Mammary epithelial cell (primary cell): Measurements from ENCODE around the gene CPA1.

Source experiments
- CTCF ChIP-seq, 2 donors: IDR thresholded peaks in 1 of 2; conservative IDR thresholded peaks in 1 of 2; 2 replicates each; pipeline ENCODE4 v1.5.1; 2011 to 2012; ENCODE audit warnings: inconsistent platforms in 2 of 2, low read length in 2 of 2, mild to moderate bottlenecking in 2 of 2, control low read depth in 1 of 2, low read depth in 1 of 2; ENCODE audit not compliant: insufficient read depth in 1 of 2; ENCODE audit errors: extremely low read depth in 1 of 2
- EZH2 ChIP-seq: IDR thresholded peaks from 2 replicates; pipeline ENCODE4 v1.6.1; 2012; ENCODE audit warnings: low read length, inconsistent platforms, borderline replicate concordance

DNA sequence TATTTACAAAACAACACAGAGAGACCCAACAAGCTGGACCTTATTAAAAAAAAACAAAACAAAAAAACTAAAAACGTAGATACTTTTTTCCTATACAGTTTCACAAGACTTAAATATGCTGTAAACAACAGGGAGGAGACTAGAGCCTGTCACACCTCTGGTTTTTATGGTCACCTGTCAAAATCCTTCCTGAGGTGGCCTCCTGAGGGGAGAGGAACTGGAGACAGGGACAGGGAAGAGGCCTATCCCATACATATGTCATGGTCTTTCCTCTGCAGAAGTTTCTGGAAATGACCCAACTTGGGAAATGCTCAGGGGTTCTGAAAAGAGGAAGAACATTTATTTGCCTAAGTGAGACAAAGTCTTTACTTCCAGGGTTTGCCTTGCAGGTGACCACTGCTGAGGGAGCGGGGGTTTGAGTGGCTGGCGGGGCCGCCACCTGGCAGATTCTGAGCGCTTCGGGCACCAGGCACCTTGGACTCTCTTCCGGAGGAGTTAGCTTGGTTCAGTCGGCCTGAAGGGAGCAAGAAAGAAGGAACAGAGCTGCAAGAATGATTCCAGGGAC lies 18.3 kb downstream of the CPA1 start:
- TF ChIP-seq CTCF (conservative IDR thresholded peaks at IDR 0.05 in 1 of 2, IDR thresholded peaks at IDR 0.05 in 1 of 2; ENCODE audit: extremely low read depth in 1 of 2, insufficient read depth in 1 of 2, low read depth in 1 of 2, low read length in 2 of 2) (no peak), EZH2 (no peak)
